ENCODE measurements around the gene ZFYVE26. TPM values are rescaled to one million over a fixed set of nuclear protein-coding genes. Genes with fewer than 3 reads are reported as not detected.
A peak's percentile ranks its signal among the peaks of the same experiment; 100 is the strongest.

The ZFYVE26 gene
- total RNA-seq, 2 donors from 2014 or later = 12.2 to 33.7 TPM

- Histone ChIP-seq H3K36me3 (no peaks in the 10 kb centered on the region), H3K4me3 (no peak overlapping the region), H3K9me3 (no peaks in the 10 kb centered on the region), H3K4me1 (replicated peaks) (no peaks in the 10 kb centered on the region), H3K27me3 (replicated peaks; ENCODE audit: insufficient read depth) (no peaks in the 10 kb centered on the region), H3K27ac (no peak overlapping the region)
- no peak for DNase-seq (ENCODE audit: low spot score)
- 93% methylated on average over 1 of the region's 1 CpG for WGBS
- TF ChIP-seq CTCF (IDR thresholded peaks at IDR 0.05) (no peak), POLR2AphosphoS5 (IDR thresholded peaks at IDR 0.05) (no peak), POLR2A (IDR thresholded peaks at IDR 0.05) (no peak)
- intact Hi-C loops (cut with DNase I) = no loop called here
Observed at GRCh38 chr14:67833403-67833802, 17.0 kb upstream of the ZFYVE26 start.

- no peak for DNase-seq (ENCODE audit: low spot score)
- H3K27me3 ChIP-seq (replicated peaks; ENCODE audit: insufficient read depth) = no peaks in the 10 kb centered on the region
- H3K9me3 ChIP-seq = no peaks in the 10 kb centered on the region
- H3K27ac ChIP-seq = no peak overlapping the region
- no peaks in the 10 kb centered on the region for H3K36me3 ChIP-seq
- WGBS = 70% methylated on average over 8 of the region's 8 CpGs
- no peaks in the 10 kb centered on the region for H3K4me1 ChIP-seq (replicated peaks)
- no peak for TF ChIP-seq CTCF (IDR thresholded peaks at IDR 0.05)
- no peak for TF ChIP-seq POLR2A (IDR thresholded peaks at IDR 0.05)
- no peak for TF ChIP-seq POLR2AphosphoS5 (IDR thresholded peaks at IDR 0.05)
- no peak overlapping the region for H3K4me3 ChIP-seq
- intact Hi-C loops (cut with DNase I) = no loop called here
Observed at GRCh38 chr14:67831113-67831512, 14.7 kb upstream of the ZFYVE26 start.

- intact Hi-C loops (cut with DNase I) = no loop called here
- TF ChIP-seq POLR2A (IDR thresholded peaks at IDR 0.05) (no peak), CTCF (IDR thresholded peaks at IDR 0.05) (no peak), POLR2AphosphoS5 (IDR thresholded peaks at IDR 0.05) (no peak)
- H3K27ac ChIP-seq = no peak overlapping the region
Observed at GRCh38 chr14:67821121-67821520, 4.7 kb upstream of the ZFYVE26 start.

GRCh38 chr14:67820428-67820971 lies 4.1 kb upstream of the ZFYVE26 start:
- H3K4me3 ChIP-seq = peak overlapping the region; percentile 75 to 79
- no peaks in the 10 kb centered on the region for H3K27me3 ChIP-seq (replicated peaks; ENCODE audit: insufficient read depth)
- peaks cover 3% of the 10 kb centered on the region for H3K4me1 ChIP-seq (replicated peaks)
- WGBS = 11% methylated on average over 13 of the region's 13 CpGs
- H3K9me3 ChIP-seq = no peaks in the 10 kb centered on the region
- DNase-seq (ENCODE audit: low spot score) = no peak
- H3K36me3 ChIP-seq = no peaks in the 10 kb centered on the region
- TF ChIP-seq POLR2A (IDR thresholded peaks at IDR 0.05) (no peak), CTCF (IDR thresholded peaks at IDR 0.05) (no peak), POLR2AphosphoS5 (IDR thresholded peaks at IDR 0.05) (no peak)
- intact Hi-C loops (cut with DNase I) = no loop called here
- H3K27ac ChIP-seq = peak overlapping the region; percentile 76 to 77

More at GRCh38 chr14:67821121-67821520, 4.7 kb upstream of the ZFYVE26 start:
- no peaks in the 10 kb centered on the region for H3K9me3 ChIP-seq
- DNase-seq (ENCODE audit: low spot score) = no peak
- H3K27me3 ChIP-seq (replicated peaks; ENCODE audit: insufficient read depth) = no peaks in the 10 kb centered on the region
- no peaks in the 10 kb centered on the region for H3K4me1 ChIP-seq (replicated peaks)
- no peaks in the 10 kb centered on the region for H3K36me3 ChIP-seq
- H3K4me3 ChIP-seq = no peak overlapping the region
